A549 (cell line): ENCODE results near the gene PYGO1. TPM values are rescaled to one million over a fixed set of nuclear protein-coding genes. Genes with fewer than 3 reads are reported as not detected.

Experiments used
- ATAC-seq, 2 experiments: fragments of 200-7000 bp in 1 of 2; fragments of >200 bp in 1 of 2; cut with Nextera tagmentation in 1 of 2; cut with Tn5 transposase in 1 of 2; 3 replicates each; pipeline versions ENCODE4 v1.8.0 to v1.9.1; 2018 to 2020; ENCODE audit warnings: mild to moderate bottlenecking in 1 of 2, moderate library complexity in 1 of 2
- CTCF ChIA-PET: fragments of 300-600 bp; sonication (Branson Sonifier 250); formaldehyde crosslinking; extraction: SDS; loops from one replicate; lab custom pipeline; 2021; ENCODE audit warnings: antibody characterized with exemption, inconsistent platforms; lab: Yijun Ruan, JAX
- POLR2A ChIA-PET: fragments of 350-600 bp; formaldehyde crosslinking; extraction: SDS; loops from one replicate; lab custom pipeline; 2021; ENCODE audit warnings: antibody characterized with exemption, inconsistent platforms; lab: Yijun Ruan, JAX
- DNase-seq, 2 experiments: peaks; one replicate each; pipeline versions ENCODE4 v3.0.0 to v3.0.0-alpha.2; 2011 to 2016; ENCODE audit warnings: low read depth in 1 of 2, low spot score in 1 of 2
- FAIRE-seq: peaks from 2 replicates; lab custom pipeline; 2011; peaks lifted over from hg19 to GRCh38; lab: Jason Lieb, UNC
- H3K27ac ChIP-seq, 2 experiments: fragments of >200 bp; sonication (Bioruptor Twin); formaldehyde crosslinking; 3 replicates each; pipeline ENCODE4 v1.5.1; 2016 to 2017
- H3K4me1 ChIP-seq: fragments of >200 bp; sonication (Bioruptor Twin); formaldehyde crosslinking; 3 replicates; pipeline ENCODE4 v1.6.1; 2016
- H3K4me2 ChIP-seq: fragments of >200 bp; sonication (Bioruptor Twin); formaldehyde crosslinking; 3 replicates; pipeline ENCODE4 v1.6.1; 2016
- H3K4me3 ChIP-seq: fragments of >200 bp; sonication (Bioruptor Twin); formaldehyde crosslinking; 3 replicates; pipeline ENCODE4 v1.5.1; 2016
- H3K9me3 ChIP-seq: fragments of >200 bp; sonication (Bioruptor Twin); formaldehyde crosslinking; 3 replicates; pipeline ENCODE4 v1.6.1; 2016
- ATOH8 ChIP-seq: fragments of 250-450 bp; sonication (Bioruptor Pico); IDR thresholded peaks from 2 replicates; pipeline ENCODE4 v1.5.0; 2020; ENCODE audit warnings: low read depth, mild to moderate bottlenecking, moderate library complexity
- BHLHE40 ChIP-seq: IDR thresholded peaks from 2 replicates; pipeline ENCODE4 v1.6.1; 2012; ENCODE audit warnings: low read depth, low read length, inconsistent platforms
- CBX8 ChIP-seq: fragments of 200-600 bp; sonication (generic); IDR thresholded peaks from 2 replicates; pipeline ENCODE4 v1.6.1; 2016
- CEBPB ChIP-seq, 2 experiments: fragments of >200 bp in 1 of 2; sonication (Bioruptor Twin) in 1 of 2; formaldehyde crosslinking in 1 of 2; IDR thresholded peaks; 2 replicates each; pipeline ENCODE4 v1.6.1; 2012 to 2016
- CHD4 ChIP-seq: fragments of 200-600 bp; sonication (generic); IDR thresholded peaks from 2 replicates; pipeline ENCODE4 v1.6.1; 2016; ENCODE audit warnings: antibody characterized with exemption, mild to moderate bottlenecking, borderline replicate concordance
- E2F6 ChIP-seq: IDR thresholded peaks from 2 replicates; pipeline ENCODE4 v1.6.1; 2012; ENCODE audit warnings: low read depth, borderline replicate concordance
- EHF ChIP-seq: fragments of 250-450 bp; sonication (Bioruptor Pico); IDR thresholded peaks from 2 replicates; pipeline ENCODE4 v1.5.0; 2020; ENCODE audit warnings: mild to moderate bottlenecking
- EHMT2 ChIP-seq: fragments of 200-600 bp; sonication (generic); IDR thresholded peaks from 2 replicates; pipeline ENCODE4 v1.6.1; 2016; ENCODE audit warnings: antibody characterized with exemption, low read depth, mild to moderate bottlenecking, moderate library complexity
- EP300 ChIP-seq, 2 experiments: fragments of >200 bp; sonication (Bioruptor Twin); formaldehyde crosslinking; IDR thresholded peaks; 2 replicates in 1 of 2; 3 replicates in 1 of 2; pipeline ENCODE4 v1.6.1; 2016 to 2017
- FOSB ChIP-seq: fragments of 250-450 bp; sonication (Bioruptor Pico); IDR thresholded peaks from 2 replicates; pipeline ENCODE4 v1.5.0; 2020; ENCODE audit warnings: mild to moderate bottlenecking, moderate library complexity
- FOSL2 ChIP-seq, 2 experiments: fragments of 450-650 bp in 1 of 2; fragments of >200 bp in 1 of 2; sonication (Bioruptor Twin) in 1 of 2; formaldehyde crosslinking; IDR thresholded peaks; 2 replicates each; pipeline versions ENCODE4 v1.5.0 to v1.6.1; 2016 to 2020; ENCODE audit warnings: mild to moderate bottlenecking in 1 of 2, moderate library complexity in 1 of 2
- FOXS1 ChIP-seq: fragments of 250-450 bp; sonication (Bioruptor Pico); IDR thresholded peaks from 2 replicates; pipeline ENCODE4 v1.5.0; 2020; ENCODE audit warnings: mild to moderate bottlenecking, moderate library complexity
- GATA3 ChIP-seq: IDR thresholded peaks from 2 replicates; pipeline ENCODE4 v1.6.1; 2012; ENCODE audit warnings: borderline replicate concordance
- HEYL ChIP-seq: fragments of 250-450 bp; sonication (Bioruptor Pico); IDR thresholded peaks from 2 replicates; pipeline ENCODE4 v1.8.0; 2021; ENCODE audit warnings: mild to moderate bottlenecking, moderate library complexity
- HOXA7 ChIP-seq: fragments of 250-450 bp; sonication (Bioruptor Pico); IDR thresholded peaks from 2 replicates; pipeline ENCODE4 v1.5.0; 2020; ENCODE audit warnings: mild to moderate bottlenecking, moderate library complexity
- HOXB13 ChIP-seq: fragments of 250-450 bp; sonication (Bioruptor Pico); IDR thresholded peaks from 2 replicates; pipeline ENCODE4 v1.5.0; 2020; ENCODE audit warnings: low read depth, mild to moderate bottlenecking, moderate library complexity
- KDM1A ChIP-seq: fragments of 200-600 bp; sonication (generic); IDR thresholded peaks from 2 replicates; pipeline ENCODE4 v1.6.1; 2016; ENCODE audit warnings: low read depth, mild to moderate bottlenecking
- KDM5A ChIP-seq: fragments of 200-600 bp; sonication (generic); IDR thresholded peaks from 2 replicates; pipeline ENCODE4 v1.6.1; 2016; ENCODE audit warnings: antibody characterized with exemption, mild to moderate bottlenecking
- MYC ChIP-seq: IDR thresholded peaks from 2 replicates; pipeline ENCODE4 v1.6.1; 2012; ENCODE audit warnings: mild to moderate bottlenecking, inconsistent platforms, low read length, improper control_type of control experiment, borderline replicate concordance
- NFE2L2 ChIP-seq: fragments of 150-350 bp; conservative IDR thresholded peaks from 2 replicates; pipeline ENCODE4 v1.6.1; 2014; ENCODE audit warnings: low read length
- NPAS2 ChIP-seq: fragments of 250-450 bp; sonication (Bioruptor Pico); IDR thresholded peaks from 2 replicates; pipeline ENCODE4 v1.8.0; 2022; ENCODE audit warnings: mild to moderate bottlenecking, moderate library complexity, borderline replicate concordance
- NR3C1 ChIP-seq: fragments of >200 bp; sonication (Bioruptor Twin); formaldehyde crosslinking; IDR thresholded peaks from 3 replicates; pipeline ENCODE4 v1.6.1; 2017
- PHF8 ChIP-seq: fragments of 200-600 bp; sonication (generic); IDR thresholded peaks from 2 replicates; pipeline ENCODE4 v1.6.1; 2016; ENCODE audit warnings: low read depth, mild to moderate bottlenecking, antibody characterized with exemption, moderate library complexity, borderline replicate concordance
- POLR2A ChIP-seq: IDR thresholded peaks from 2 replicates; pipeline ENCODE4 v1.6.1; 2012; ENCODE audit warnings: mild to moderate bottlenecking, low read length
- RAD21 ChIP-seq, 2 experiments: fragments of >200 bp in 1 of 2; sonication (Bioruptor Twin) in 1 of 2; formaldehyde crosslinking in 1 of 2; IDR thresholded peaks in 1 of 2; conservative IDR thresholded peaks in 1 of 2; 2 replicates in 1 of 2; 3 replicates in 1 of 2; pipeline ENCODE4 v1.6.1; 2012 to 2018; ENCODE audit warnings: inconsistent platforms in 1 of 2
- RCOR1 ChIP-seq: fragments of 150-350 bp; IDR thresholded peaks from 2 replicates; pipeline ENCODE4 v1.6.1; 2014; ENCODE audit warnings: antibody characterized with exemption, low read length, low read depth
- RNF2 ChIP-seq: fragments of 200-600 bp; sonication (generic); IDR thresholded peaks from 2 replicates; pipeline ENCODE4 v1.6.1; 2016; ENCODE audit warnings: low read depth, mild to moderate bottlenecking, antibody characterized with exemption, moderate library complexity, borderline replicate concordance
- SMC3 ChIP-seq: fragments of >200 bp; sonication (Bioruptor Twin); formaldehyde crosslinking; IDR thresholded peaks from 3 replicates; pipeline ENCODE4 v1.6.1; 2018; ENCODE audit warnings: inconsistent platforms
- SREBF2 ChIP-seq: fragments of 450-650 bp; IDR thresholded peaks from 2 replicates; pipeline ENCODE4 v1.6.1; 2014; ENCODE audit warnings: mild to moderate bottlenecking, moderate library complexity
- ZFP36 ChIP-seq: fragments of 450-650 bp; IDR thresholded peaks from 2 replicates; pipeline ENCODE4 v1.6.1; 2014; ENCODE audit warnings: borderline replicate concordance; ENCODE audit not compliant: partially characterized antibody
- ZNF302 ChIP-seq: fragments of 250-450 bp; sonication (Bioruptor Pico); IDR thresholded peaks from 2 replicates; pipeline ENCODE4 v1.9.0; 2021; ENCODE audit warnings: inconsistent platforms, mild to moderate bottlenecking, moderate library complexity
- WGBS: methylation state at CpG from one replicate; pipeline ENCODE4 v1.1.6; 2017; ENCODE audit errors: missing lambda C conversion rate; 5-methylcytosine and 5-hydroxymethylcytosine counted together
- polyA plus RNA-seq, 4 experiments: library from polyadenylated mRNA; depleted of rRNA in 3 of 4; stranded (reverse); fragments of >200 nt; fragmentation: RNase III in 1 of 4; extraction: RNeasy Plus Mini Kit Qiagen cat#74134 plus additional on column Dnase treatment in 1 of 4; gene quantifications; 2 replicates in 3 of 4; 3 replicates in 1 of 4; pipeline ENCODE4 v1.2.3, GENCODE V29; 2011 to 2017

Gene PYGO1
- polyA plus RNA-seq, 2 of the 4 experiments (the other 2 are of a cell fraction), result 6.6 to 13.9 TPM

GRCh38 chr15:55613727-55614126 lies 25.6 kb upstream of the PYGO1 start:
- POLR2A ChIA-PET, result no interaction called here

GRCh38 chr15:55606214-55606613 lies 18.1 kb upstream of the PYGO1 start:
- TF ChIP-seq BHLHE40, result no peak
- no peak for TF ChIP-seq SREBF2
- no peak for TF ChIP-seq NR3C1
- TF ChIP-seq PHF8, result no peak
- no peak for TF ChIP-seq EHF (CRISPR knock-in tag)
- TF ChIP-seq EHMT2, result no peak
- TF ChIP-seq NFE2L2, result no peak
- no peak for TF ChIP-seq CBX8
- no peak for TF ChIP-seq HOXB13 (CRISPR knock-in tag)
- TF ChIP-seq ZNF302, result no peak
- no peak for TF ChIP-seq GATA3
- TF ChIP-seq ZFP36, result no peak
- TF ChIP-seq CEBPB (IDR thresholded peaks at IDR 0.05), result no peak
- no peak for TF ChIP-seq RCOR1
- no peak for TF ChIP-seq NPAS2 (CRISPR knock-in tag)
- no peak for TF ChIP-seq KDM1A
- TF ChIP-seq FOXS1 (CRISPR knock-in tag), result no peak
- Histone ChIP-seq H3K4me3 (no peak overlapping the region), H3K4me2 (no peak overlapping the region), H3K4me1 (no peaks in the 10 kb centered on the region), H3K27ac (no peak overlapping the region), H3K9me3 (peaks cover 27% of the 10 kb centered on the region)
- ChIA-PET CTCF (no interaction called here), POLR2A (no interaction called here)
- 50% methylated on average over 5 of the region's 5 CpGs for WGBS
- FAIRE-seq (peak; percentile 18), ATAC-seq (no peak), DNase-seq (no peak)

More at GRCh38 chr15:55613727-55614126, 25.6 kb upstream of the PYGO1 start:
- Histone ChIP-seq H3K27ac (no peak overlapping the region), H3K4me1 (no peaks in the 10 kb centered on the region), H3K4me3 (no peak overlapping the region), H3K9me3 (no peaks in the 10 kb centered on the region; the same call in 2 of the 3 replicates), H3K4me2 (no peak overlapping the region)
- FAIRE-seq (peak; percentile 13), DNase-seq (no peak), ATAC-seq (no peak)
- 79% methylated on average over 4 of the region's 4 CpGs for WGBS
- no peak for TF ChIP-seq POLR2A
- no peak for TF ChIP-seq HEYL (CRISPR knock-in tag)
- TF ChIP-seq EHF (CRISPR knock-in tag), result no peak
- no peak for TF ChIP-seq EP300 (IDR thresholded peaks at IDR 0.05)
- no peak for TF ChIP-seq RNF2
- no peak for TF ChIP-seq ATOH8
- TF ChIP-seq HOXA7 (CRISPR knock-in tag), result no peak
- TF ChIP-seq FOSL2 (IDR thresholded peaks at IDR 0.05), result no peak
- no peak for TF ChIP-seq FOSL2 (CRISPR knock-in tag; IDR thresholded peaks at IDR 0.05)
- TF ChIP-seq BHLHE40, result no peak
- no peak for TF ChIP-seq CHD4
- no peak for TF ChIP-seq KDM5A
- CTCF ChIA-PET, result interaction anchor here (0.8 to 1.1 kb wide), 2 partner anchors 16 to 160 kb away, joined by 3 to 4 read pairs; no protein-coding TSS in a partner anchor

GRCh38 chr15:55601374-55601773 lies 13.2 kb upstream of the PYGO1 start:
- no peak for DNase-seq
- Histone ChIP-seq H3K4me1 (no peaks in the 10 kb centered on the region), H3K4me3 (no peak overlapping the region), H3K9me3 (peaks cover 8% of the 10 kb centered on the region), H3K27ac (no peak overlapping the region), H3K4me2 (no peak overlapping the region)
- ATAC-seq, result no peak
- 87% methylated on average over 5 of the region's 5 CpGs for WGBS
- CTCF ChIA-PET, result interaction anchor here (1.0 to 1.4 kb wide), 2 partner anchors 16 to 40 kb away, joined by 3 to 4 read pairs; no protein-coding TSS in a partner anchor
- TF ChIP-seq NR3C1, result no peak
- TF ChIP-seq MYC, result no peak
- no peak for TF ChIP-seq E2F6
- TF ChIP-seq FOSB (CRISPR knock-in tag), result no peak
- TF ChIP-seq ATOH8, result no peak
- no peak for TF ChIP-seq GATA3
- no peak for TF ChIP-seq CEBPB (IDR thresholded peaks at IDR 0.05)
- TF ChIP-seq ZNF302, result no peak
- no peak for TF ChIP-seq RAD21 (conservative IDR thresholded peaks at IDR 0.05 in 1 of 2, IDR thresholded peaks at IDR 0.05 in 1 of 2)
- TF ChIP-seq SMC3, result no peak
- no peak for FAIRE-seq
- POLR2A ChIA-PET, result interaction anchor here (0.5 kb wide), 1 partner anchor 9 kb away, joined by 4 read pairs; no protein-coding TSS in a partner anchor
